Testis (tissue), 2 donors: ENCODE results near the gene MRM2.

Experiments
- POLR2A ChIP-seq: fragments of 450-650 bp; IDR thresholded peaks from one replicate; pipeline ENCODE4 v1.6.1; 2017; ENCODE audit warnings: antibody characterized with exemption, mild to moderate bottlenecking, moderate library complexity
- TF ChIP-seq, protein P1 (sequence below), 3 experiments: fragments of 450-650 bp in 2 of 3; fragments of 200-600 bp in 1 of 3; sonication (generic) in 1 of 3; IDR thresholded peaks; one replicate each; pipeline ENCODE4 v1.5.1; 2016 to 2019; ENCODE audit warnings: antibody characterized with exemption in 3 of 3, mild to moderate bottlenecking in 2 of 3, moderate library complexity in 1 of 3

DNA sequence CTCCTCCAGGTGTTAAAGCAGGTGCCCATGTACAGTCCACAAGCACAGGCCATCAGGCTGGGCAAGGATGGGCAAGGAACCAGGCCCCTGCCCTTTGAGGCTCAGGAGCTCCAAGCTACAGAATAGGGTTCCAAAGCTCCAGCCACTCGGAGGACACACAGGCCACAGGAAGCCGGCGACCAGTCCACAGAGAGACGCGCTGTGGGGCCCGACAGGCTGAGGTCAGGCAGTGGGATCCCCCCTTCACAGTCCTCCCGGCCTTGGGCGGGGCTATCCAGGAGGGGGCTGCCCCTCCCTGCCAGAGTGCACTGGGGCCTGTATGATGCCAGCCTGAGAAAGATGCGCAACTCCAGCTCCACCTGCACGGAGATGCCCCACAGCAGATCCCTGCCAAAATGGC, 43.2 kb downstream of the MRM2 start:
- TF ChIP-seq, protein P1, sequence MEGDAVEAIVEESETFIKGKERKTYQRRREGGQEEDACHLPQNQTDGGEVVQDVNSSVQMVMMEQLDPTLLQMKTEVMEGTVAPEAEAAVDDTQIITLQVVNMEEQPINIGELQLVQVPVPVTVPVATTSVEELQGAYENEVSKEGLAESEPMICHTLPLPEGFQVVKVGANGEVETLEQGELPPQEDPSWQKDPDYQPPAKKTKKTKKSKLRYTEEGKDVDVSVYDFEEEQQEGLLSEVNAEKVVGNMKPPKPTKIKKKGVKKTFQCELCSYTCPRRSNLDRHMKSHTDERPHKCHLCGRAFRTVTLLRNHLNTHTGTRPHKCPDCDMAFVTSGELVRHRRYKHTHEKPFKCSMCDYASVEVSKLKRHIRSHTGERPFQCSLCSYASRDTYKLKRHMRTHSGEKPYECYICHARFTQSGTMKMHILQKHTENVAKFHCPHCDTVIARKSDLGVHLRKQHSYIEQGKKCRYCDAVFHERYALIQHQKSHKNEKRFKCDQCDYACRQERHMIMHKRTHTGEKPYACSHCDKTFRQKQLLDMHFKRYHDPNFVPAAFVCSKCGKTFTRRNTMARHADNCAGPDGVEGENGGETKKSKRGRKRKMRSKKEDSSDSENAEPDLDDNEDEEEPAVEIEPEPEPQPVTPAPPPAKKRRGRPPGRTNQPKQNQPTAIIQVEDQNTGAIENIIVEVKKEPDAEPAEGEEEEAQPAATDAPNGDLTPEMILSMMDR (IDR thresholded peaks at IDR 0.05), result no peak
- TF ChIP-seq POLR2A, result no peak
